ENCODE results near the gene EPS8. TPM values are rescaled to one million over a fixed set of nuclear protein-coding genes. Genes with fewer than 3 reads are reported as not detected.

EPS8 gene
- total and polyA plus RNA-seq, 2 donors (not counting 1 experiment from before 2014, with no cell fraction given): 0.76 to 0.96 TPM

DNA sequence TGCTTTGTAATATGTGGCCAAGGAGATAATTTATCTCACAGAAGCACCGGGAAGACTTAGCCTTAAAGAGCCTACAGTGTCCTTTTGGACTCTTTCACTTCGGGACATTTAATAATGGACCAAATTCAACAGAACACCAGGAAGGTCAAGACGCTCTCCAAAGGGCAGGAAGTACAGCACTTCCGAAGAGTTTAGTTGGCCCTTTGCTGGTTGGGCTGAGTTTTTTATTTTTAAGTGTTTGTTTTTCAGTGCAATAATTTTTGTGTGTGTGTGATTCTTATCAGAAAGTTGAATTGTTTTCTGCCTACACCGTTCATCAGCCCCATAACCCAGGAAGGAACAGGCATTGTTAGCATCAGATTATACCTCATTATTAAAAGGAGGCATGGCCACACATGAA is 193.0 kb downstream of the EPS8 start:
- Histone ChIP-seq H3K27ac (ENCODE audit: low read length in 2 of 2) (no peak overlapping the region), H2AFZ (ENCODE audit: insufficient read depth, low read depth, low read length, poor library complexity, severe bottlenecking) (no peak overlapping the region), H3K9me3 (ENCODE audit: control extremely low read depth in 1 of 3, control insufficient read depth in 2 of 3, insufficient read depth in 1 of 3, low read length in 2 of 3) (no peaks in the 10 kb centered on the region), H3K27me3 (replicated peaks in 1 of 4; ENCODE audit: control extremely low read depth in 1 of 4, control insufficient read depth in 3 of 4, insufficient read depth in 4 of 4, low read length in 3 of 4) (no peaks in the 10 kb centered on the region), H3K79me2 (ENCODE audit: control insufficient read depth, insufficient read depth, low read length) (no peaks in the 10 kb centered on the region), H3K9ac (ENCODE audit: low read length) (no peak overlapping the region), H3K4me3 (ENCODE audit: control extremely low read depth in 1 of 5, extremely low read depth in 1 of 5, insufficient read depth in 1 of 5, low read depth in 2 of 5, low read length in 4 of 5) (no peak overlapping the region), H3K4me2 (replicated peaks; ENCODE audit: low read depth, low read length, poor library complexity, severe bottlenecking) (no peak overlapping the region), H3K4me1 (ENCODE audit: control insufficient read depth in 2 of 2, insufficient read depth in 2 of 2, low read length in 2 of 2) (no peaks in the 10 kb centered on the region), H4K20me1 (ENCODE audit: control insufficient read depth, insufficient read depth, low read length, poor library complexity, severe bottlenecking) (no peaks in the 10 kb centered on the region), H3K36me3 (replicated peaks in 1 of 2; ENCODE audit: control extremely low read depth in 1 of 2, control insufficient read depth in 1 of 2, extremely low read depth in 1 of 2, insufficient read depth in 2 of 2, low read length in 1 of 2) (peaks cover 4 to 21% of the 10 kb centered on the region in 2 experiments)
- ChIA-PET CTCF (interaction anchor here (1.1 kb wide), 1 partner anchor 13 kb away, joined by 4 read pairs; no protein-coding TSS in a partner anchor), POLR2A (no interaction called here)
- Mint-ChIP-seq H3K9me3 (ENCODE audit: insufficient read depth) (no peaks in the 10 kb centered on the region), H3K4me3 (no peak overlapping the region), H3K27ac (no peak overlapping the region), H3K4me1 (peaks cover 2% of the 10 kb centered on the region), H3K27me3 (no peaks in the 10 kb centered on the region)
- ATAC-seq (ENCODE audit: low read depth) (no peak), DNase-seq (no peak)
- 100% methylated on average over 1 of the region's 5 CpGs for WGBS (ENCODE audit: insufficient coverage)
- intact Hi-C loops (cut with micrococcal nuclease): no loop called here
- TF ChIP-seq EZH2 (IDR thresholded peaks at IDR 0.05; ENCODE audit: borderline replicate concordance, insufficient read depth, low read depth, low read length, poor library complexity, severe bottlenecking): no peak
- TF ChIP-seq, protein P1, sequence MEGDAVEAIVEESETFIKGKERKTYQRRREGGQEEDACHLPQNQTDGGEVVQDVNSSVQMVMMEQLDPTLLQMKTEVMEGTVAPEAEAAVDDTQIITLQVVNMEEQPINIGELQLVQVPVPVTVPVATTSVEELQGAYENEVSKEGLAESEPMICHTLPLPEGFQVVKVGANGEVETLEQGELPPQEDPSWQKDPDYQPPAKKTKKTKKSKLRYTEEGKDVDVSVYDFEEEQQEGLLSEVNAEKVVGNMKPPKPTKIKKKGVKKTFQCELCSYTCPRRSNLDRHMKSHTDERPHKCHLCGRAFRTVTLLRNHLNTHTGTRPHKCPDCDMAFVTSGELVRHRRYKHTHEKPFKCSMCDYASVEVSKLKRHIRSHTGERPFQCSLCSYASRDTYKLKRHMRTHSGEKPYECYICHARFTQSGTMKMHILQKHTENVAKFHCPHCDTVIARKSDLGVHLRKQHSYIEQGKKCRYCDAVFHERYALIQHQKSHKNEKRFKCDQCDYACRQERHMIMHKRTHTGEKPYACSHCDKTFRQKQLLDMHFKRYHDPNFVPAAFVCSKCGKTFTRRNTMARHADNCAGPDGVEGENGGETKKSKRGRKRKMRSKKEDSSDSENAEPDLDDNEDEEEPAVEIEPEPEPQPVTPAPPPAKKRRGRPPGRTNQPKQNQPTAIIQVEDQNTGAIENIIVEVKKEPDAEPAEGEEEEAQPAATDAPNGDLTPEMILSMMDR (IDR thresholded peaks at IDR 0.05): no peak

DNA sequence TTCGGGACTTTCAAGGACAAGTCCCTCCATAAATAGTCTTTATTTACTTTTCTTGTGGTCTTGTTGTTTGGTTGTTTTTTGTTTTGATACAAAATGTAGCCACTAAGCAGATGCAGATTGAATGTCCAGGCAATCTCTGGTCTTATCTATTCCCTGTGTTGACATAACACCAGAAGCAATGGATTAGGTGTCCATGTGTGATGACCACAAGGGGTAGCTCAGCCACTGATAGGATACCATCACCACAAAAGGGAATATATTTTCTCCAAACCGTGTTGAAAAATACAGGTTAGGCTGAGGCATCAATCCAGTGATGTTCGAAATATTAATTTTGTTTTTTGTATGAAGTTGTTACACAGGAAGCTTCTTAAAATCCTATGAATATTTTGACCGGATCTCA is 196.3 kb downstream of the EPS8 start:
- intact Hi-C loops (cut with micrococcal nuclease): no loop called here
- CTCF ChIA-PET: interaction anchor here (1.3 to 4.5 kb wide), 5 partner anchors 9 to 305 kb away, joined by 4 to 85 read pairs (median 38); no protein-coding TSS in a partner anchor

More for the DNA sequence above, 196.3 kb downstream of the EPS8 start:
- no CpG with 5 or more reads among the region's 4 CpGs for WGBS (ENCODE audit: insufficient coverage)
- no peaks in the 10 kb centered on the region for H3K79me2 ChIP-seq (ENCODE audit: control insufficient read depth, insufficient read depth, low read length)
- TF ChIP-seq EZH2 (IDR thresholded peaks at IDR 0.05; ENCODE audit: borderline replicate concordance, insufficient read depth, low read depth, low read length, poor library complexity, severe bottlenecking): no peak
- TF ChIP-seq, protein P1 (IDR thresholded peaks at IDR 0.05): no peak
- no peak overlapping the region for H3K4me3 ChIP-seq (ENCODE audit: control extremely low read depth in 1 of 5, extremely low read depth in 1 of 5, insufficient read depth in 1 of 5, low read depth in 2 of 5, low read length in 4 of 5)
- no peak for ATAC-seq (ENCODE audit: low read depth)
- H2AFZ ChIP-seq (ENCODE audit: insufficient read depth, low read depth, low read length, poor library complexity, severe bottlenecking): no peak overlapping the region
- H3K27me3 ChIP-seq (replicated peaks in 1 of 4; ENCODE audit: control extremely low read depth in 1 of 4, control insufficient read depth in 3 of 4, insufficient read depth in 4 of 4, low read length in 3 of 4): no peaks in the 10 kb centered on the region
- no peaks in the 10 kb centered on the region for H3K9me3 Mint-ChIP-seq (ENCODE audit: insufficient read depth)
- H3K4me3 Mint-ChIP-seq: no peak overlapping the region
- peaks cover 8 to 30% of the 10 kb centered on the region in 2 experiments for H3K36me3 ChIP-seq (replicated peaks in 1 of 2; ENCODE audit: control extremely low read depth in 1 of 2, control insufficient read depth in 1 of 2, extremely low read depth in 1 of 2, insufficient read depth in 2 of 2, low read length in 1 of 2)
- H3K4me1 Mint-ChIP-seq: peaks cover 9% of the 10 kb centered on the region
- H4K20me1 ChIP-seq (ENCODE audit: control insufficient read depth, insufficient read depth, low read length, poor library complexity, severe bottlenecking): no peaks in the 10 kb centered on the region
- H3K27ac Mint-ChIP-seq: no peak overlapping the region
- POLR2A ChIA-PET: no interaction called here
- peaks cover 6 to 8% of the 10 kb centered on the region in 2 donors for H3K4me1 ChIP-seq (ENCODE audit: control insufficient read depth in 2 of 2, insufficient read depth in 2 of 2, low read length in 2 of 2)
- DNase-seq: no peak
- no peak overlapping the region for H3K9ac ChIP-seq (ENCODE audit: low read length)
- H3K4me2 ChIP-seq (replicated peaks; ENCODE audit: low read depth, low read length, poor library complexity, severe bottlenecking): no peak overlapping the region
- H3K27ac ChIP-seq (ENCODE audit: low read length in 2 of 2): no peak overlapping the region
- no peaks in the 10 kb centered on the region for H3K27me3 Mint-ChIP-seq
- H3K9me3 ChIP-seq (ENCODE audit: control extremely low read depth in 1 of 3, control insufficient read depth in 2 of 3, insufficient read depth in 1 of 3, low read length in 2 of 3): no peaks in the 10 kb centered on the region
